GM03348 (cell line): ENCODE measurements around the gene MARCKS.
"Not testable (repeated sequence)": the region's sequence is repeated elsewhere in the genome, so short reads cannot be mapped to it uniquely, and the experiment has no call there.

ENCODE experiments used
- DNase-seq: peaks from one replicate; pipeline ENCODE4 v3.0.0; 2012; ENCODE audit warnings: low spot score

The MARCKS gene

GRCh38 chr6:113884011-113884410 is 26.9 kb downstream of the MARCKS start:
- DNase-seq = no peak

GRCh38 chr6:113886512-113886911 is 29.4 kb downstream of the MARCKS start:
- DNase-seq = no peak

GRCh38 chr6:113888493-113888892 is 31.3 kb downstream of the MARCKS start:
- DNase-seq = no peak

GRCh38 chr6:113888956-113889630 is 31.9 kb downstream of the MARCKS start:
- no peak for DNase-seq

- DNase-seq = no peak
These were observed 36.3 kb downstream of the MARCKS start for GRCh38 chr6:113893451-113893850.

GRCh38 chr6:113893866-113894265 is 36.7 kb downstream of the MARCKS start:
- DNase-seq = no peak

- DNase-seq = peak; percentile 44
These were observed 37.8 kb downstream of the MARCKS start for GRCh38 chr6:113894712-113895674.

GRCh38 chr6:113901482-113901881 is 44.3 kb downstream of the MARCKS start:
- DNase-seq = peak; percentile 61

- DNase-seq = peak; percentile 17
These were observed 46.7 kb downstream of the MARCKS start for GRCh38 chr6:113903666-113904330.

GRCh38 chr6:113907102-113907815 is 50.1 kb downstream of the MARCKS start:
- peak; percentile 15 for DNase-seq

GRCh38 chr6:113908801-113909200 is 51.7 kb downstream of the MARCKS start:
- peak; percentile 52 for DNase-seq

- peak; percentile 61 for DNase-seq
These were observed 52.2 kb downstream of the MARCKS start for GRCh38 chr6:113909224-113909856.

GRCh38 chr6:113910285-113910684 is 53.1 kb downstream of the MARCKS start:
- not testable (repeated sequence) for DNase-seq
